K562 (cell line): ENCODE measurements around the gene FYB1. TPM values are rescaled to one million over a fixed set of nuclear protein-coding genes. Genes with fewer than 3 reads are reported as not detected.
A peak's percentile ranks its signal among the peaks of the same experiment; 100 is the strongest.

Experiments
- ARID1B ChIP-seq: fragments of 450-650 bp; IDR thresholded peaks from 2 replicates; pipeline ENCODE4 v1.6.1; 2016; ENCODE audit warnings: antibody characterized with exemption, mild to moderate bottlenecking, inconsistent platforms
- ATF3 ChIP-seq, 2 experiments: fragments of 450-650 bp in 1 of 2; sonication (generic) in 1 of 2; formaldehyde crosslinking in 1 of 2; IDR thresholded peaks in 1 of 2; conservative IDR thresholded peaks in 1 of 2; 2 replicates each; pipeline versions ENCODE4 v1.6.1 to v1.8.1; 2016 to 2023; ENCODE audit warnings: mild to moderate bottlenecking in 2 of 2, moderate library complexity in 2 of 2, inconsistent platforms in 1 of 2, missing genetic modification reagents in 1 of 2
- CTBP1 ChIP-seq: fragments of 450-650 bp; IDR thresholded peaks from 2 replicates; pipeline ENCODE4 v1.6.1; 2016; ENCODE audit warnings: borderline replicate concordance
- CUX1 ChIP-seq: fragments of 200-800 bp; sonication (Bioruptor generic); IDR thresholded peaks from 2 replicates; pipeline ENCODE4 v1.6.1; 2016; ENCODE audit warnings: missing genetic modification characterization, missing compliant biosample characterization
- FOXK2 ChIP-seq, 2 experiments: fragments of 450-650 bp; IDR thresholded peaks in 1 of 2; conservative IDR thresholded peaks in 1 of 2; 2 replicates each; pipeline ENCODE4 v1.6.1; 2016; ENCODE audit warnings: low read depth in 2 of 2, mild to moderate bottlenecking in 1 of 2
- GATAD2A ChIP-seq: fragments of 450-650 bp; IDR thresholded peaks from 2 replicates; pipeline ENCODE4 v1.6.1; 2017
- HDAC8 ChIP-seq: fragments of 450-650 bp; IDR thresholded peaks from 2 replicates; pipeline ENCODE4 v1.6.1; 2016; ENCODE audit warnings: mild to moderate bottlenecking, missing genetic modification characterization, moderate library complexity, missing compliant biosample characterization
- JUND ChIP-seq, 2 experiments: IDR thresholded peaks; 2 replicates in 1 of 2; 3 replicates in 1 of 2; pipeline ENCODE4 v1.6.1; 2011; ENCODE audit warnings: borderline replicate concordance in 2 of 2, low read depth in 2 of 2, low read length in 2 of 2, improper control_type of control experiment in 1 of 2, missing biosample characterization in 1 of 2, missing genetic modification characterization in 1 of 2, missing genetic modification reagents in 1 of 2
- MYC ChIP-seq, 2 experiments: fragments of 250-450 bp in 1 of 2; sonication (Bioruptor Pico) in 1 of 2; IDR thresholded peaks; 2 replicates each; pipeline versions ENCODE4 v1.5.1 to v1.6.1; 2012 to 2021; ENCODE audit warnings: low read depth in 2 of 2, borderline replicate concordance in 1 of 2, improper control_type of control experiment in 1 of 2, low read length in 1 of 2, mild to moderate bottlenecking in 1 of 2, moderate library complexity in 1 of 2
- NBN ChIP-seq: fragments of 450-650 bp; IDR thresholded peaks from 2 replicates; pipeline ENCODE4 v1.6.1; 2016; ENCODE audit warnings: low read depth, mild to moderate bottlenecking
- POLR2H ChIP-seq: IDR thresholded peaks from 2 replicates; pipeline ENCODE4 v1.6.1; 2016; ENCODE audit warnings: missing genetic modification characterization, low read depth, mild to moderate bottlenecking, control low read depth, missing compliant biosample characterization, moderate library complexity
- PTTG1 ChIP-seq: fragments of 450-650 bp; IDR thresholded peaks from 2 replicates; pipeline ENCODE4 v1.6.1; 2016; ENCODE audit warnings: low read depth, mild to moderate bottlenecking, missing genetic modification characterization, missing compliant biosample characterization
- RCOR1 ChIP-seq, 2 experiments: IDR thresholded peaks; 2 replicates each; pipeline ENCODE4 v1.6.1; 2012; ENCODE audit warnings: low read depth in 2 of 2, low read length in 2 of 2, borderline replicate concordance in 1 of 2, improper control_type of control experiment in 1 of 2
- STAT5A ChIP-seq: IDR thresholded peaks from 2 replicates; pipeline ENCODE4 v1.6.1; 2012; ENCODE audit warnings: low read length, inconsistent platforms, borderline replicate concordance
- ZFP91 ChIP-seq: sonication (generic); formaldehyde crosslinking; IDR thresholded peaks from 2 replicates; pipeline ENCODE4 v1.8.0; 2022; ENCODE audit warnings: mild to moderate bottlenecking, missing genetic modification reagents
- ZNF134 ChIP-seq: fragments of 250-450 bp; sonication (Bioruptor Pico); conservative IDR thresholded peaks from 2 replicates; pipeline ENCODE4 v1.4.0; 2020
- ZNF445 ChIP-seq: fragments of 250-450 bp; sonication (Bioruptor Pico); IDR thresholded peaks from 2 replicates; pipeline ENCODE4 v1.4.0; 2020; ENCODE audit warnings: low read depth, mild to moderate bottlenecking, moderate library complexity
- polyA plus RNA-seq, 8 experiments: library from polyadenylated mRNA; depleted of rRNA in 4 of 8; stranded (reverse) in 5 of 8; unstranded in 3 of 8; fragments of >200 nt; fragmentation: Nextera tagmentation in 2 of 8; fragmentation: Illumina TruSeq in 1 of 8; extraction: Ambion mirVana in 2 of 8; extraction: Trizol in 1 of 8; gene quantifications; 2 replicates each; pipeline versions ENCODE4 v1.2.1 to v1.2.3, GENCODE V29; 2011 to 2014; ENCODE audit warnings: inconsistent platforms in 1 of 8, missing spikeins in 1 of 8
- total RNA-seq, 7 experiments: library from RNA; depleted of rRNA in 6 of 7; stranded (reverse); fragments of >200 nt in 6 of 7; fragmentation: Illumina TruSeq in 2 of 7; extraction: Trizol in 2 of 7; gene quantifications; 2 replicates each; pipeline versions ENCODE4 v1.2.1 to v1.2.3, GENCODE V29; 2011 to 2021; ENCODE audit warnings: low replicate concordance in 1 of 7

FYB1 gene
- total and polyA plus RNA-seq, 9 of the 15 experiments (the other 6 are each of a cell fraction or from before 2014, with no cell fraction given): 4.7 to 31.5 (median 9.7) TPM

GRCh38 chr5:39116344-39117170 lies 102.8 kb downstream of the FYB1 start (continued):
- TF ChIP-seq STAT5A: peak; percentile 63
- peak; percentile 65; the same call in 1 of the 2 replicates for TF ChIP-seq ATF3 (IDR thresholded peaks at IDR 0.05)
- no peak for TF ChIP-seq ATF3 (CRISPR knock-in tag; conservative IDR thresholded peaks at IDR 0.05)
- no peak for TF ChIP-seq HDAC8 (tag)
- no peak for TF ChIP-seq ZNF134
- TF ChIP-seq ZNF445 (CRISPR knock-in tag): no peak
- peak in 1 of 2 experiments; percentile 26; a peak in 1 of 4 replicates for TF ChIP-seq RCOR1 (IDR thresholded peaks at IDR 0.05; ENCODE audit: borderline replicate concordance in 1 of 2, low read depth in 2 of 2, low read length in 2 of 2)
- no peak for TF ChIP-seq ZFP91 (CRISPR knock-in tag)
- no peak for TF ChIP-seq CUX1 (CRISPR knock-in tag)
- no peak for TF ChIP-seq PTTG1 (tag)
- peak; percentile 55; the same call in 1 of the 2 replicates for TF ChIP-seq CTBP1
- TF ChIP-seq POLR2H (tag): peak; percentile 33
- 0 out of 4 replicates have a peak, but pooled peaks of 1 of the 2 experiments have one; percentile 19 for TF ChIP-seq FOXK2 (conservative IDR thresholded peaks at IDR 0.05 in 1 of 2, IDR thresholded peaks at IDR 0.05 in 1 of 2; ENCODE audit: low read depth in 2 of 2)
- TF ChIP-seq JUND (IDR thresholded peaks at IDR 0.05; ENCODE audit: borderline replicate concordance, low read depth, low read length): peak; percentile 65
- peak; percentile 60; the same call in 1 of the 3 replicates for TF ChIP-seq JUND (tag; IDR thresholded peaks at IDR 0.05; ENCODE audit: borderline replicate concordance, low read depth, low read length)
- TF ChIP-seq GATAD2A: peak; percentile 48; the same call in 1 of the 2 replicates
- peak; percentile 78 for TF ChIP-seq ARID1B
- TF ChIP-seq NBN: peak; percentile 45; the same call in 1 of the 2 replicates
- 0 out of 2 replicates have a peak, but pooled peaks have one; percentile 39 for TF ChIP-seq MYC (IDR thresholded peaks at IDR 0.05; ENCODE audit: low read depth, low read length)
- no peak for TF ChIP-seq MYC (CRISPR knock-in tag; IDR thresholded peaks at IDR 0.05; ENCODE audit: borderline replicate concordance, low read depth)
